Fibroblast of peridontal ligament (primary cell): ENCODE data around the gene SEMA3C.

ENCODE experiments used
- DNase-seq: peaks from one replicate; pipeline ENCODE4 v3.0.0-alpha.2; 2010; ENCODE audit errors: extremely low read depth

Gene SEMA3C

DNA sequence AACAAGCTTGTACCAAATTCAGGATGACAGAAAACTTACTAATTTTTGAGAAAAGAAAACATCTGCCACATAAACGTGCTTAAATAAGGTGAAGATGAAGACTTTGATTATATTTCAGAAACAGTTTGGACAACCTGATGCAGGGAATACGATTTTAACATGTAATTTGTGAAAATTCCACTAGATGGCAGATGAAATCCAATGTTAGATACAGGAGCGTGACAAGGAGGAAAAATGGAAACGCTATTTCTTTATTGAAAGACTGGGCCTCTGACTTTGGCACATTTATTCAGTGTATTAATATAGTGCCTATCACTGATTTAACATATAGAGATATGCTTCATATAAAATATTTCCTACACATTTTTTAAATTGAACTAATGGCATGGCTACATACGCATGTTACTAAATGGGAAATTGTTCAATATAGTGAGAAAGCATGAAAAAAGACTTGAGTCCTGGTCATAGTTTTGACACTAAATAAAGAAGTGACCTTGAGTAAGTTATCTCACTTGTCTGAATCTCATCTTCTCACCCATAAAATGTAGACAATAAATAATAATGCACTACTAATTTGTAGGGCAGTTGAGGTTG is 219.7 kb downstream of the SEMA3C start:
- peak; percentile 84 for DNase-seq
